Suprapubic skin (tissue), 4 donors: ENCODE measurements around the gene ULK1. TPM values are rescaled to one million over a fixed set of nuclear protein-coding genes. Genes with fewer than 3 reads are reported as not detected.
A peak's percentile ranks its signal among the peaks of the same experiment; 100 is the strongest.

ENCODE experiments used
- DNase-seq, 2 donors: peaks; one replicate each; pipeline ENCODE4 v3.0.0-alpha.2; 2019; ENCODE audit warnings: low spot score in 2 of 2
- H3K27ac ChIP-seq: fragments of 200-600 bp; sonication (generic); one replicate; pipeline ENCODE4 v1.5.1; 2019
- H3K27me3 ChIP-seq: fragments of 200-600 bp; sonication (generic); one replicate; pipeline ENCODE4 v1.5.1; 2019
- H3K36me3 ChIP-seq: fragments of 200-600 bp; sonication (generic); one replicate; pipeline ENCODE4 v1.5.1; 2019
- H3K4me1 ChIP-seq: fragments of 200-600 bp; sonication (generic); one replicate; pipeline ENCODE4 v1.5.1; 2019
- H3K4me3 ChIP-seq: fragments of 200-600 bp; sonication (generic); one replicate; pipeline ENCODE4 v1.5.1; 2019; ENCODE audit warnings: mild to moderate bottlenecking
- H3K9me3 ChIP-seq: fragments of 200-600 bp; sonication (generic); one replicate; pipeline ENCODE4 v1.5.1; 2019
- EP300 ChIP-seq: sonication (generic); formaldehyde crosslinking; IDR thresholded peaks from one replicate; pipeline ENCODE4 v1.6.1; 2017; ENCODE audit warnings: antibody characterized with exemption
- POLR2A ChIP-seq, 2 donors: fragments of 450-650 bp; IDR thresholded peaks; one replicate each; pipeline ENCODE4 v1.6.1; 2017; ENCODE audit warnings: antibody characterized with exemption in 2 of 2, mild to moderate bottlenecking in 2 of 2, moderate library complexity in 2 of 2
- POLR2AphosphoS5 ChIP-seq, 3 donors: sonication (generic); formaldehyde crosslinking; IDR thresholded peaks; one replicate each; pipeline ENCODE4 v1.6.1; 2017; ENCODE audit warnings: antibody characterized with exemption in 3 of 3
- WGBS: methylation state at CpG from one replicate; pipeline ENCODE4 v1.1.5; 2018; 5-methylcytosine and 5-hydroxymethylcytosine counted together
- total RNA-seq, 4 donors: library from RNA; depleted of rRNA; stranded (reverse); fragments of >200 nt; gene quantifications; one replicate each; pipeline ENCODE4 v1.1.0, GENCODE V29; 2016
- TF ChIP-seq, protein P1 (sequence below), 2 donors: fragments of 200-600 bp in 1 of 2; fragments of 450-650 bp in 1 of 2; sonication (generic) in 1 of 2; IDR thresholded peaks; one replicate each; pipeline ENCODE4 v1.5.1; 2016 to 2019; ENCODE audit warnings: antibody characterized with exemption in 2 of 2, mild to moderate bottlenecking in 1 of 2, moderate library complexity in 1 of 2

The ULK1 gene
- total RNA-seq, 4 donors from 2014 or later: 37.0 to 102 (median 65.7) TPM

DNA sequence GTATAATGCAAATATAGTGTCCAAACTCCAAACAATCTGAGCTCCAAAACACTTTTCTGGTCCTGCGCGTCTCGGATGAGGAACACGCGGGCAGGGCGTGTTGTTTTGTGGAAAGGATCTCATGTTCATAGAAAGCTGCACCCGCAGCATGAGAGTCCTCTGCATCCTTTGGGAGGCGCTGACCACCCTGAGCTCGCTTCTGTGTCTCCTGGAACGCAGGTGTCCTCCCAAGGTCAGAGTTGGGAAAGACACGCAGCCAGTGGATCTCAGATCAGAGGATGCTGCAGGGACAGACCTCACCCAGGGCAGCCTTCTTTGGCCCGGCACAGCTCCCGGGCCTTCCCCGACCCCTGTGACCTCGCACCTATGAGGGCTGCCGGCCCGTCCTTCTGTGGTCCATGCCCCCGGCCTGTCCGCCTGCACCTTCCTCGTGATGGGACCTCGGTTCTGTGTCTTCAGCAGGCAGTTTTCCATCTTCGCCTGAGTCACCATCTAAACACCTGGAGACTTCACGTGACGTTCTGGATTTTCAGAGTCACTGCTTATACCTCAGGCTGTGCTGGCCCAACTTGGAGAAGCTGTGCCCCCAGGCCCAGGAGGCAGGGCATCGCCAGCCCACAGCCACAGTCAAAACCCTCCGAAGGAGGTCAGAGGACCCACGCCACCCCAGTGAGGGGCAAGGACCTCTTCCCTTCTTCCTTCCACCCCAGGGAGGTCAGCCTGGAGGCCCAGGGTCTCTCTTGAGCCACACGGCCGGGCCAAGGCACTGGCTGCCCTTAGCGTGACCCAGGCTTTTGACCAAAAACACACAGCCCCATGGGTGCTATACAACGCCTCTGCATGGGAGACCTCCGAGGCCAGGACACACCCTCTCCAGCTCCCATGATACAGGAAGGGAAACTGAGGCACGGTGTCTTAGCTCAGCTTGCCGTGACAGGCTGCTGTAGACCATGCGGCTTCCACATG lies 40.3 kb upstream of the ULK1 start:
- Histone ChIP-seq H3K27ac (no peak overlapping the region), H3K9me3 (no peaks in the 10 kb centered on the region), H3K4me3 (no peak overlapping the region), H3K4me1 (peaks cover 12% of the 10 kb centered on the region), H3K36me3 (no peaks in the 10 kb centered on the region), H3K27me3 (peaks cover 12% of the 10 kb centered on the region)
- 79% methylated on average over 27 of the region's 35 CpGs for WGBS
- DNase-seq: peak in 1 of 2 donors; percentile 50
- TF ChIP-seq, protein P1, sequence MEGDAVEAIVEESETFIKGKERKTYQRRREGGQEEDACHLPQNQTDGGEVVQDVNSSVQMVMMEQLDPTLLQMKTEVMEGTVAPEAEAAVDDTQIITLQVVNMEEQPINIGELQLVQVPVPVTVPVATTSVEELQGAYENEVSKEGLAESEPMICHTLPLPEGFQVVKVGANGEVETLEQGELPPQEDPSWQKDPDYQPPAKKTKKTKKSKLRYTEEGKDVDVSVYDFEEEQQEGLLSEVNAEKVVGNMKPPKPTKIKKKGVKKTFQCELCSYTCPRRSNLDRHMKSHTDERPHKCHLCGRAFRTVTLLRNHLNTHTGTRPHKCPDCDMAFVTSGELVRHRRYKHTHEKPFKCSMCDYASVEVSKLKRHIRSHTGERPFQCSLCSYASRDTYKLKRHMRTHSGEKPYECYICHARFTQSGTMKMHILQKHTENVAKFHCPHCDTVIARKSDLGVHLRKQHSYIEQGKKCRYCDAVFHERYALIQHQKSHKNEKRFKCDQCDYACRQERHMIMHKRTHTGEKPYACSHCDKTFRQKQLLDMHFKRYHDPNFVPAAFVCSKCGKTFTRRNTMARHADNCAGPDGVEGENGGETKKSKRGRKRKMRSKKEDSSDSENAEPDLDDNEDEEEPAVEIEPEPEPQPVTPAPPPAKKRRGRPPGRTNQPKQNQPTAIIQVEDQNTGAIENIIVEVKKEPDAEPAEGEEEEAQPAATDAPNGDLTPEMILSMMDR (IDR thresholded peaks at IDR 0.05): no peak
- TF ChIP-seq EP300: no peak
- no peak for TF ChIP-seq POLR2AphosphoS5 (IDR thresholded peaks at IDR 0.05)
- TF ChIP-seq POLR2A (IDR thresholded peaks at IDR 0.05): no peak

- H3K9me3 ChIP-seq: no peaks in the 10 kb centered on the region
- DNase-seq: no peak
- TF ChIP-seq POLR2A (IDR thresholded peaks at IDR 0.05) (no peak), EP300 (no peak), POLR2AphosphoS5 (IDR thresholded peaks at IDR 0.05) (no peak)
- TF ChIP-seq, protein P1 (IDR thresholded peaks at IDR 0.05): no peak
- no peak overlapping the region for H3K4me3 ChIP-seq
- WGBS: 85% methylated on average over 13 of the region's 16 CpGs
- peaks cover 12% of the 10 kb centered on the region for H3K4me1 ChIP-seq
- H3K27me3 ChIP-seq: peaks cover 12% of the 10 kb centered on the region
- no peaks in the 10 kb centered on the region for H3K36me3 ChIP-seq
- H3K27ac ChIP-seq: no peak overlapping the region
These were observed 39.5 kb upstream of the ULK1 start for GRCh38 chr12:131854861-131855476.

DNA sequence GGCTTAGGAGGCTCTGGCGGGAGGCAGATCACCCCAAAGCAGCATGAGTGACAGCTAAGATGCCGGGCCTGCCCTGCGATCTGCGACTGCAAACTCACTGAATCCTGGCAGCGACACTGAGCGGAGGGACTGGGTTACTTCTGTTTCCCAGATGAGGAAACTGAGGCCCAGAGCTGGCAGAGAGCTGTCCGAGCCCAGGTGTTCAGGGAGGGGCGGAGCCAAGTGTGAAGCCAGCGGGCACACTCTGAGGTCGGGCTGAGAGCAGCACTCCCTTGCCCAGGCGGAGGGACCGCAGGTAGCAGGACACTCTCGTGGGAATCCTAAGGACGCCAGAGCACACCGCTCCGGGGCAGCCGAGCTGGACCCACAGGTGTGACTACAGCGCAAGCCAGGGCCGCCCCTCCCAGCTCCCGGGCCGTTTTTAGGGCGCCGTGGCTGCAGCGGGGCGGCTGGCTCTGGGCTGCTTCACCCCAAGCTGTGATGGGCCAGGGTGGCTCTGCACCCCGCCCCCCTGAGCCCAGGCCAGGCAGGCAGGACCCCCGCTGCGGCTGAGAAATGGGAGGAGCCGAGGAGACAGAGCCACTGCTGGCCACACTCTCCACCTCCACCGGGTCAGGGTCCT lies 38.8 kb upstream of the ULK1 start:
- no peaks in the 10 kb centered on the region for H3K36me3 ChIP-seq
- 38% methylated on average over 13 of the region's 30 CpGs for WGBS

DNA sequence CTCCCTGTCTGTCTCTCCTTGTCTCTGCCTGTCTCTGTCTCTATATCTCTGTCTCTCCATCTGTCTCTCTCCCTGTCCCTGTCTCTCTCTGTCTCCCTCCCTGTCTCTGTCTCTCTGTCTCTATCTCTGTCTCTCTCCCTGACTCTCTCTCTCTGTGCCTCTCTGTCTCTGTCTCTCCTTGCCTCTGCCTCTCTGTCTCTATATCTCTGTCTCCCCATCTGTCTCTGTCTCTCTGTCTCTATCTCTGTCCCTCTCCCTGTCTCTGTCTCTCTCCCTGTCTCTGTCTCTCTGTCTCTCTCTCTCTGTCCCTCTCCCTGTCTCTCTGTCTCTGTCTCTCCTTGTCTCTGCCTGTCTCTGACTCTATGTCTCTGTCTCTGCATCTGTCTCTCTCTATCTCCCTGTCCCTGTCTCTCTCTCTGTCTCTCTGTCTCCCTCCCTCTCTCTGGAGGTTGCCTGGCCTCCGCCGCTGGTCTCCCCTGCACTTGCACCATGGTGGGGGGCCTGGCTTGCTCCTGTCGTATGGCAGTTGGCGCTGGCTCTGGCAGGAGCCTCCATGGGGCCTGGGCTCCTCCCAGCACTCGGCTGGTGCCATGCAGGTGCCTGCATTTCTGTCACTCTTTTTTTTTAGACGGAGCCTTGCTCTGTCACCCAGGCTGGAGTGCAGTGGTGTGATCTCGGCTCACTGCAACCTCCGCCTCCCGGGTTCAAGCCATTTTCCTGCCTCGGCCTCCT lies 37.9 kb upstream of the ULK1 start:
- no peak overlapping the region for H3K27ac ChIP-seq
- no peaks in the 10 kb centered on the region for H3K36me3 ChIP-seq
- H3K27me3 ChIP-seq: peaks cover 11% of the 10 kb centered on the region
- DNase-seq: no peak
- H3K4me3 ChIP-seq: no peak overlapping the region
- WGBS: 85% methylated on average over 10 of the region's 10 CpGs
- H3K4me1 ChIP-seq: peaks cover 22% of the 10 kb centered on the region
- TF ChIP-seq POLR2AphosphoS5 (IDR thresholded peaks at IDR 0.05) (no peak), POLR2A (IDR thresholded peaks at IDR 0.05) (no peak)
- TF ChIP-seq, protein P1 (IDR thresholded peaks at IDR 0.05): no peak
- no peaks in the 10 kb centered on the region for H3K9me3 ChIP-seq

More for the DNA sequence above, 38.8 kb upstream of the ULK1 start:
- no peak overlapping the region for H3K27ac ChIP-seq
- H3K27me3 ChIP-seq: peaks cover 12% of the 10 kb centered on the region
- peaks cover 16% of the 10 kb centered on the region for H3K4me1 ChIP-seq
- no peaks in the 10 kb centered on the region for H3K9me3 ChIP-seq
- no peak overlapping the region for H3K4me3 ChIP-seq
- TF ChIP-seq POLR2AphosphoS5 (IDR thresholded peaks at IDR 0.05) (no peak), EP300 (no peak), POLR2A (IDR thresholded peaks at IDR 0.05) (no peak)
- TF ChIP-seq, protein P1 (IDR thresholded peaks at IDR 0.05): no peak
- DNase-seq: peak in 1 of 2 donors; percentile 53
